Endothelial cell of umbilical vein (primary cell): ENCODE data around the gene TBC1D10B. TPM values are rescaled to one million over a fixed set of nuclear protein-coding genes. Genes with fewer than 3 reads are reported as not detected.

Experiments
- Bru-seq: library from RNA; stranded (reverse); fragments of 400-500 nt; gene quantifications from one replicate; lab custom pipeline; 2021; lab: Mats Ljungman, UMichigan
- BruChase-seq, 2 experiments: library from RNA; stranded (reverse); fragments of 400-500 nt; gene quantifications; one replicate each; lab custom pipeline; 2021; lab: Mats Ljungman, UMichigan
- BruUV-seq: library from RNA; stranded (reverse); fragments of 400-500 nt; replicated peaks from 2 replicates; lab custom pipeline; 2021; lab: Mats Ljungman, UMichigan
- CTCF ChIA-PET: fragments of 300-600, 350-600 bp; sonication (Branson Sonifier 250); formaldehyde crosslinking; loops from one replicate; lab custom pipeline; 2021; ENCODE audit warnings: antibody characterized with exemption, inconsistent platforms; lab: Charles Lee
- POLR2A ChIA-PET: fragments of 300-600, 350-600 bp; sonication (Branson Sonifier 250); formaldehyde crosslinking; loops from one replicate; lab custom pipeline; 2021; ENCODE audit warnings: antibody characterized with exemption, inconsistent platforms; lab: Charles Lee
- DNase-seq: peaks from one replicate; pipeline ENCODE4 v3.0.0-alpha.2; 2011; ENCODE audit warnings: low read depth, low spot score
- FAIRE-seq: peaks from 2 replicates; lab custom pipeline; 2011; peaks lifted over from hg19 to GRCh38; lab: Jason Lieb, UNC
- H2AFZ ChIP-seq: 2 replicates; pipeline ENCODE4 v1.6.0; 2012; ENCODE audit warnings: low read depth, low read length, control low read depth, inconsistent platforms
- H3K27ac ChIP-seq: 2 replicates; pipeline ENCODE4 v1.5.1; 2011; ENCODE audit warnings: low read depth, mild to moderate bottlenecking, control low read depth, low read length, moderate library complexity; ENCODE audit not compliant: insufficient read depth
- H3K27me3 ChIP-seq, 2 experiments: 2 replicates each; pipeline versions ENCODE4 v1.6.0 to v1.6.1; 2011; ENCODE audit warnings: low read length in 2 of 2, mixed read lengths in 1 of 2; ENCODE audit not compliant: control insufficient read depth in 2 of 2, insufficient read depth in 2 of 2
- H3K36me3 ChIP-seq, 2 experiments: 2 replicates in 1 of 2; 3 replicates in 1 of 2; pipeline ENCODE4 v1.5.1; 2011; ENCODE audit warnings: low read length in 2 of 2, mild to moderate bottlenecking in 1 of 2, moderate library complexity in 1 of 2; ENCODE audit not compliant: control insufficient read depth in 2 of 2, insufficient read depth in 2 of 2; ENCODE audit errors: extremely low read depth in 1 of 2
- H3K4me1 ChIP-seq: 3 replicates; pipeline ENCODE4 v1.5.1; 2011; ENCODE audit warnings: mild to moderate bottlenecking, low read length; ENCODE audit not compliant: control insufficient read depth, insufficient read depth; ENCODE audit errors: extremely low read depth
- H3K4me2 ChIP-seq: 2 replicates; pipeline ENCODE4 v1.6.1; 2011; ENCODE audit warnings: low read length, control low read depth, mixed read lengths; ENCODE audit not compliant: insufficient read depth
- H3K4me3 ChIP-seq, 3 experiments: fragments of 200-600 bp in 1 of 3; sonication (generic), shearing (Covaris generic) in 1 of 3; replicated peaks in 1 of 3; 2 replicates each; pipeline ENCODE4 v1.5.1; 2011 to 2016; ENCODE audit warnings: control low read depth in 3 of 3, low read length in 3 of 3, mild to moderate bottlenecking in 2 of 3, inconsistent platforms in 1 of 3, low read depth in 1 of 3, moderate library complexity in 1 of 3; ENCODE audit not compliant: insufficient read depth in 1 of 3
- H3K79me2 ChIP-seq: 2 replicates; pipeline ENCODE4 v1.6.0; 2012; ENCODE audit warnings: low read length, inconsistent platforms; ENCODE audit not compliant: control insufficient read depth, insufficient read depth
- H3K9ac ChIP-seq: replicated peaks from 2 replicates; pipeline ENCODE3; 2011; ENCODE audit warnings: low read length, control low read depth; ENCODE audit not compliant: insufficient read depth; ENCODE audit errors: extremely low read depth
- H3K9me1 ChIP-seq: replicated peaks from 3 replicates; pipeline ENCODE4 v1.6.0; 2011; ENCODE audit warnings: mild to moderate bottlenecking, low read length; ENCODE audit not compliant: control insufficient read depth, insufficient read depth; ENCODE audit errors: extremely low read depth
- H3K9me3 ChIP-seq: replicated peaks from 2 replicates; pipeline ENCODE4 v1.5.1; 2012; ENCODE audit warnings: low read length, inconsistent platforms; ENCODE audit not compliant: control insufficient read depth, insufficient read depth
- H4K20me1 ChIP-seq: replicated peaks from 2 replicates; pipeline ENCODE3; 2011; ENCODE audit warnings: mild to moderate bottlenecking, low read length; ENCODE audit not compliant: control insufficient read depth, insufficient read depth; ENCODE audit errors: extremely low read depth
- CTCF ChIP-seq, 2 donors: IDR thresholded peaks; 1 replicate in 1 of 2; 2 replicates in 1 of 2; pipeline ENCODE4 v1.5.1; 2011; ENCODE audit warnings: low read length in 2 of 2, mild to moderate bottlenecking in 2 of 2, moderate library complexity in 2 of 2, control low read depth in 1 of 2, inconsistent platforms in 1 of 2, low read depth in 1 of 2; ENCODE audit not compliant: insufficient read depth in 1 of 2; ENCODE audit errors: extremely low read depth in 1 of 2
- EZH2 ChIP-seq: IDR thresholded peaks from 2 replicates; pipeline ENCODE4 v1.6.1; 2012; ENCODE audit warnings: borderline replicate concordance, low read depth, mild to moderate bottlenecking, moderate library complexity, low read length, inconsistent platforms; ENCODE audit not compliant: severe bottlenecking
- JUN ChIP-seq: IDR thresholded peaks from 2 replicates; pipeline ENCODE4 v1.6.1; 2011; ENCODE audit warnings: borderline replicate concordance, low read depth; ENCODE audit not compliant: insufficient read length, insufficient read depth
- MAX ChIP-seq: IDR thresholded peaks from 2 replicates; pipeline ENCODE4 v1.6.1; 2011; ENCODE audit not compliant: insufficient read depth, insufficient read length
- MYC ChIP-seq: IDR thresholded peaks from one replicate; pipeline ENCODE4 v1.6.1; 2011; ENCODE audit warnings: mild to moderate bottlenecking, low read depth, low read length
- POLR2A ChIP-seq: IDR thresholded peaks from 2 replicates; pipeline ENCODE4 v1.6.1; 2012; ENCODE audit warnings: low read depth, mild to moderate bottlenecking, control low read depth, low read length
- dilution Hi-C: fragments of 300-500 bp; cut with MboI; formaldehyde crosslinking; loops from one replicate; pipeline ENCODE4 v1.15.0; 2019; ENCODE audit warnings: low sequenced_read_pairs; ENCODE audit not compliant: extremely low pct_ligation_motif_present
- intact Hi-C: fragments of 100-400 bp; cut with micrococcal nuclease; formaldehyde crosslinking; loops from one replicate; pipeline ENCODE4 v1.10.0; 2022
- long read RNA-seq: library from polyadenylated mRNA; stranded (forward); transcript quantifications from one replicate; pipeline ENCODE4 v2.0.0, GENCODE V29; 2021
- polyA minus RNA-seq, 3 experiments: library from RNA; depleted of rRNA, polyadenylated mRNA; stranded (reverse); fragments of >200 nt; gene quantifications; 1 replicate in 1 of 3; 2 replicates in 2 of 3; pipeline ENCODE4 v1.2.3, GENCODE V29; 2011
- polyA plus RNA-seq, 4 experiments: library from polyadenylated mRNA; depleted of rRNA in 3 of 4; stranded (reverse) in 3 of 4; unstranded in 1 of 4; fragments of >200 nt; gene quantifications; 2 replicates each; pipeline versions ENCODE4 v1.2.1 to v1.2.3, GENCODE V29; 2011 to 2012; ENCODE audit warnings: missing spikeins in 1 of 4
- total RNA-seq: library from RNA; stranded (reverse); gene quantifications from 2 replicates; pipeline ENCODE4 v1.2.3, GENCODE V29; 2021

The TBC1D10B gene
- total RNA-seq (57.4 and 63.0 TPM in 2 replicates), polyA plus RNA-seq (37.0 and 37.1 TPM in 2 replicates), polyA minus RNA-seq (29.9 and 35.0 TPM in 2 replicates), Bru-seq, nascent RNA (percentile 69 among the genes with signal in this experiment), BruChase-seq, experiment 1, labeled RNA remaining after a 6-hour chase (percentile 92 among the genes with signal in this experiment), BruChase-seq, experiment 2, labeled RNA remaining after a 2-hour chase (percentile 92 among the genes with signal in this experiment)
- polyA plus RNA-seq (2011; cell fraction: cytosol; rRNA removed) = 20.6 and 29.2 TPM in 2 replicates
- polyA plus RNA-seq (2011; cell fraction: nucleus; rRNA removed) = 37.8 and 42.1 TPM in 2 replicates
- polyA plus RNA-seq (2012) = 34.0 and 36.5 TPM in 2 replicates
- polyA minus RNA-seq (2011; cell fraction: cytosol; rRNA and poly(A)+ RNA removed) = 23.9 TPM
- polyA minus RNA-seq (2011; cell fraction: nucleus; rRNA and poly(A)+ RNA removed) = 17.0 and 20.7 TPM in 2 replicates
- long read RNA-seq, transcript TBC1D10B-201 (9 exons, 3,350 nt) = major isoform, 44 of 85 reads
- long read RNA-seq, partial matches to known transcripts = 15 of 85 reads
- long read RNA-seq, other reads (novel, unspliced or antisense) = 25 of 85 reads

GRCh38 chr16:30370456-30371247, at the start of gene TBC1D10B:
TSS of gene TBC1D10B (minus strand) at chr16:30370494. CDS start at chr16:30370183, 311 bp downstream.
- Histone ChIP-seq H3K9me3 (no peaks in the 10 kb centered on the region), H3K9ac (peak within 1 kb of the TSS; percentile 53), H3K4me2 (peak within 1 kb of the TSS; percentile 88), H3K79me2 (peaks cover 41% of the 10 kb centered on the region), H3K36me3 (peaks cover 2 to 4% of the 10 kb centered on the region in 2 experiments), H3K9me1 (no peaks in the 10 kb centered on the region), H3K4me3 (peak within 1 kb of the TSS; percentile 49 to 83 (median 70)), H2AFZ (peak within 1 kb of the TSS; percentile 72), H3K4me1 (peaks cover 24% of the 10 kb centered on the region), H4K20me1 (no peaks in the 10 kb centered on the region), H3K27me3 (no peaks in the 10 kb centered on the region), H3K27ac (peak within 1 kb of the TSS; percentile 42)
- ChIA-PET CTCF (interaction anchor here (0.6 to 1.8 kb wide), 13 partner anchors 8 to 279 kb away, joined by 3 to 24 read pairs (median 4); partner anchors contain the start of genes CD2BP2, DCTPP1, TBX6 and ZNF48), POLR2A (interaction anchor here (0.6 to 1.5 kb wide), 5 partner anchors 16 to 45 kb away, joined by 3 to 7 read pairs (median 5); partner anchors contain the start of gene ZNF48)
- dilution Hi-C loops = no loop called here
- BruUV-seq = no TSS peak
- DNase-seq (peak; percentile 100), FAIRE-seq (peak; percentile 100)
- intact Hi-C loops = loop anchor here (1.0 to 2.0 kb wide), 6 partner anchors 8 to 288 kb away; partner anchors contain the start of genes FBRS and PRR14
- TF ChIP-seq JUN = no peak
- peak; percentile 4 to 28 for TF ChIP-seq CTCF (IDR thresholded peaks at IDR 0.05; ENCODE audit: extremely low read depth in 1 of 2, insufficient read depth in 1 of 2, low read depth in 1 of 2, low read length in 2 of 2)
- peak; percentile 70 for TF ChIP-seq EZH2
- no peak for TF ChIP-seq MAX
- TF ChIP-seq MYC = no peak
- TF ChIP-seq POLR2A = no peak
